NCI-H69 (cell line): ENCODE measurements around the gene C11orf24.
"Not testable (repeated sequence)": the region's sequence is repeated elsewhere in the genome, so short reads cannot be mapped to it uniquely, and the experiment has no call there.

Source experiments
- DNase-seq: peaks from one replicate; lab custom pipeline; 2025; lab: John Stamatoyannopoulos, UW

C11orf24 gene

GRCh38 chr11:68299517-68299879 is 27.7 kb upstream of the C11orf24 start:
- not testable (repeated sequence) for DNase-seq

DNA sequence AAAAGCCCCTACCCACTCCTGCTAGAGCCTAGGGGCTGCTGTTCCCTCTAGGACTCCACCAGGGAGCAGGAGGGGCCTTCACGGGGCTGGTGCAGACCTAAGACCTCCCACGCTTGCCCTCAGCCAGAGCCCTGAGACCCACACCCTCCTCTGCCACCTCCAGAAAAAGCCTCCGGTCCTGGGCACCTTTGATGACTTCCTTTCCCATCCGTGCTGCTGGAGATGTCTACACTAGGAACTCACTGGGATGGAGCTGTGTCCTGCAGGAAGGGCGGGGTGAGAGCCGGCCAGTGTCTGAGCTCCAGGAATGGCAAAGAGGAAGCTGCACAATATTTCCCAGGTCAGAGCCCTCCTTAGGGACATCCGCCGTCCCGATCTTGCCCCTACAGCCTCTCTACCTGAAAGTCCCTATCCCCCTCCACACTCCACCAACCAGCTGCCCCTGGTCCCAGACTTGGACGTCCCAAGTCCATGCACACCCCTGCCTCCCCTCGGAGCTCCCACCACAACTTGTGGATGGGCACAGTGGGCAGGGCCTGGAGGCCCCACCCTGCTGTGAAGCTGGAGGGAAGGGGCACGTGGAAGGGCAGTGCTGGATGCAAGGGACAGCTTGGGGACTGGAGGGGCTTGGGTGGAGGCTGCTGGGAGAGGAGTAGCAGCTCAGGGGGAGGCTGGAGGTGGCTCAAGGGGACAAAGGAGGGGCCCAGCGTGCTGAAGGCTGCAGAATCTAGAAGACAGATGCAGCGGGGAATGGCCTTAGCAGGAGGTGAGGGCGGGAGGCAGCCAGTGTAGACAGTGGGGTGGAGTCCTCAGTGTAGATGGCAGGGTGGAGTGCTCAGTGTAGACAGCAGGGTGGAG is 27.1 kb upstream of the C11orf24 start:
- peak; percentile 48 for DNase-seq

DNA sequence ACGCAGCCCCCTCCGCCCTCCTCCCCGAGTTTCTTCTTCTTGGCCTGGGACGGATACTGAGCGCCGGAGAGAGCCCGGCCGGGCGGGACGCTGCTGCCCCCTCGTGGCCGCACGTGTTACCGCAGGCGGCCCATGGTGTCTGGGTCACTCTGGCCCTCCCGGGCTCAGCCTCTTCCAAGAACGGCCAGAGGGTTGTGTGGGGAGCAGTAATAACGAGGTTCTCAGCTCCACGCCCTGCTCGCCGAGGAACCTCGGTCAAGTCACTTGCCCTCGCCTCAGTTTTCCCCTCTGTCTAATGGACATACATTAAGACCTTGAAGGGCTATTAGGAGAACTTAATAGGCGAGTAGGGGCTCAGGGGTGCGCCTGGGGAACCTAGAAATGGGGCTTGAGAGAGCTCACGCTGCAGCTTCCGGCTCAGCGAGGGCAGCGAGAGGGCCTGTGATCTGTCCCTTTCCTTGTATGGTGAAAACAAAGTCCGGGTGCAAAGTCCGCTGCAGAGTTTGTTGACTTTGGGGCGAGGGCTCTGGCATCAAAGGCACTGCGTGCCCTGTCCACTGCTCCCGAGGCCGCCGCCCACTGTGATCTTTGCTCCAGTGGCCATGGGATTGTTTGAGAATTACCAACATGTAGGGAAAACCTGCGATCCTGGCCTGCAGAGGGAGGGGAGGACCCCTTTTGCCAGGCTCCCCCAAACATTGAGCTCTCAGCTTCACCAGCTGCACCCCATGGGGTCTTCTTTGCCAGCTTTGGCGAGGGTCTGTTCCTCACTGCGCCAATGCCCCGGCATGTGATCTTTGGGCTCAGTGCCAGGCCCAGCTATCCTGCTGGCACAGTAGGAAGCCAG is 26.3 kb upstream of the C11orf24 start:
- DNase-seq = peak; percentile 65

DNA sequence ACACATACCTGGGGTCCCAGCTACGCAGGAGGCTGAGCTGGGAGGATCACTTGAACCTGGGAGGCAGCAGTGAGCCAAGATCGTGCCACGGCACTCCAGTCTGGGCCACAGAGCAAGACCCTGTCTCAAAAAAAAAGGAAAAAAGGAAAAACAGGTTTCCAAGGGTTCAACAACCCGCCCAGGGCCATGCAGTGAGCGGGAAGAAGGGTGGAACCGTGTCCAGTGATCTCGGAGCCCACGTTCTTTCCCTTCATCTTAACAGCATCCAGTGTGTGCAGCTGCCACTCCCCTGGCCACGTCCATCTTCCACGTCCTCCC is 25.7 kb upstream of the C11orf24 start:
- DNase-seq = no peak

DNA sequence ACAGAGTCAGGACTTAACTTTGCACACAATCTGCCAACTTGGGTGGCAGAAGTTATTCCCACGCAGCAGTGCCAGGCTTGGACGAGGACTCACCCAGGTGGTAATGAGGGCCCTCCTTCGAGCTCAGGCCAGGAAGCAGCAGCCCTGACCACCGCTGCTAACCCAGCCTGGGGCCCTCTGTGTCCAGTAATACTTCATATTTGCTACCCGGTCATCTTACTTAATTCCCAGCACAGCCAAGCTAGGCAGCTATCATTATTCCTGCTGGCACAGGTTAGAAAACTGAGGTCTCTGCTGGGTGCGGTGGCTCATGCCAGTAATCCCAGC is 25.2 kb upstream of the C11orf24 start:
- no peak for DNase-seq

DNA sequence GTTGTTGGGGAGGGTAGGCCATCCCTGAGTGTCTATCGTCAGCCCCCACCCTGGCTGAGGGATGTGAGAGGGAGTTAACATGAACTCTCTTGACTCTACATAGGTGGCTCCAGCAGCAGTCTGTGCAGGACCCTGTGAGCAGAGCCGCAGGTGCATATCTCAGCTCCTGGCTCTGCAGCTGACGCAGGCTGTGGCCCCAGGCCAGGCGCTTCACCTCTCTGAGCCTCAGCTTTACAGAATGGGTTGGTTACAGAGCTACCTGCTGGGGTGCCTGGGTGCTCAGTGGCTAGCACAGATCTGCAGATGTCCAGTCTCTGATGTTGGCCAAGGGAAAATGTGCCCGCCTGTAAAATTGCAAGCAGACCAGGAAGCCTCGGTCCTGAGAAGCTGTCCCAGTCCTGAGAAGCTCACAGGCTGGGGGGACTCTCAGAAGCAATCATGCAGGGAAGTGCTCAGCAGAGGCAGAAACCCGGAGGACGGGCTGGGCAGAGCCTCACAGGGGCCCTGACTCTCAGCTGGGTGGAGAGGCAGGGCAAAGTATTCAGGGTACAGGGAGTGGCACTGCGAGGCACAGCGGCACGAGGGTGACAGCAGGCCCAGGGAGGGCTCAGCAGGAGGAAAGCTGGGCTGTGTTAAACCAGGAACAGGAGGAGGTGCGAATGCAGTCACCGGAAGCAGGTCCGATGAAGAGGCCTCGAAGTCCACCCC is 24.7 kb upstream of the C11orf24 start:
- DNase-seq = no peak

- DNase-seq = no peak
These were observed 24.2 kb upstream of the C11orf24 start for GRCh38 chr11:68295940-68296339.

DNA sequence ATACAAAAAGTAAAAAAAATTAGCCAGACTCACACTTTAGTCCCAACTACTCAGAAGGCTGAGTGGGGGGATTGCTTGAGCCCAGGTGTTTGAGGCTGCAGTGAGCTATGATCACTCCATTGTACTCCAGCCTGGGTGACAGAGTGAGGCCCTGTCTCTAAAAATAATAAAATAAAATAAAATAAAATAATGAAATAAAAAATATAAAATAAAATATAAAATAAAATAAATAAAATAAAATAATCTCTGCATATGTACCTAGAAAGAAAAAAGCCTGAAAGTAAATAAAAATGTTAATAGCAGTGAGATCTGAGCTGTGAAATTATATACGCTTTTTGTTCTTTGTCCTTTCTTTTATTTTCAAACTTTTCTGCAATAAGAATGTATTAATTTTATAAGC is 23.5 kb upstream of the C11orf24 start:
- no peak for DNase-seq

- no peak for DNase-seq
These were observed 21.9 kb upstream of the C11orf24 start for GRCh38 chr11:68293708-68294107.

GRCh38 chr11:68289456-68289855 is 17.7 kb upstream of the C11orf24 start:
- no peak for DNase-seq

GRCh38 chr11:68287419-68287818 is 15.6 kb upstream of the C11orf24 start:
- DNase-seq = no peak

DNA sequence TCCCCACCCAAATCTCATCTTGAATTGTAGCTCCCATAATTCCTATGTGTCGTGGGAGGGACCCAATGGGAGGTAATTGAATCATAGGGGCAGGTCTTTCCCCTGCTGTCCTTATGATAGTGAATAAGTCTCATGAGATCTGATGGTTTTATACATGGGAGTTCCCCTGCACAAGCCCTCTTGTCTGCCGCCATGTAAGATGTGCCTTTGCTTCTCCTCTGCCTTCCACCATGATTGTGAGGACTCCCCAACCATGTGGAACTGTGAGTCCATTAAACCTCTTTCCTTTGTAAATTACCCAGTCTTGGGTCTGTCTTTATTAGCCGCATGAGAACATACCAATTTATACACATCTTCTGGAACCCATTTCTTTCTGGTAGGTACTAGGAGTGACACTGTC is 12.8 kb upstream of the C11orf24 start:
- DNase-seq = not testable (repeated sequence)

DNA sequence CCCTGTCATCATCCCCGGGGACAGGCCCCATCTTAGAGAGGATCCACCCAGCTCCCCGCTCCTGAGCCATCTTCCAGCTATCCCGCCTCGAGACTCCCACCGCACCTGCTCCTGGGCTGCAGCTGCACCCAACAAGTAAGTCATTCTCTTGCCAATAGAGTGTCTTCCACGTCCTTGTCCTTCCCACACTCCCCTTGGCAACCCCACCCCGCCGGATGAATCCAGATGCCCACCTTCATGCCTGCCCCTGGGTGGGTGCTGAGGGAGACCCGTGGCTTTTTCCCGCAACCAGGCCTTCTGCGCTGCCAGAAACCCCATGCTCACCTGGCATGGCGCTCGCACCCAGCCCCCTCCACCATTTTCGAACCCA is 11.1 kb upstream of the C11orf24 start:
- DNase-seq = no peak

GRCh38 chr11:68282141-68282860 is 10.5 kb upstream of the C11orf24 start:
- DNase-seq = no peak

DNA sequence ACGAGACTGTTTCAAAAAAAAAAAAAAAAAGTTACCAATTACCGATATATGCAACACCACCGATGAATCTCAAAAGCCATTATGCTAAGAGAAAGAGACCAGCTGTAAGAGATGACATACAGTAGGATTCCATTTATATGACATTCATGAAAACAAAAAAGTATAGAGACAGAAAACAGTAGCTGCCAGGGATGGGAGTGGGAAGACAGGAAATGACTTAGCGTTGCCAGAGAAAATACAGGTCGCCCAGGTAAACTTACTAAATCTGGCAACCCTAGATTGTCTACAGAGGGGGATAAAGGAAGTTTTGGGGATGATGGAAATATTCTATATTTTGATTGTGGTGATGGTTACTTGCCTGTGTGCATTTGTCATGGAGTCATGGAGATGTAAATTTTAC is 7.9 kb upstream of the C11orf24 start:
- no peak for DNase-seq

GRCh38 chr11:68276861-68277260 is 5.1 kb upstream of the C11orf24 start:
- no peak for DNase-seq

DNA sequence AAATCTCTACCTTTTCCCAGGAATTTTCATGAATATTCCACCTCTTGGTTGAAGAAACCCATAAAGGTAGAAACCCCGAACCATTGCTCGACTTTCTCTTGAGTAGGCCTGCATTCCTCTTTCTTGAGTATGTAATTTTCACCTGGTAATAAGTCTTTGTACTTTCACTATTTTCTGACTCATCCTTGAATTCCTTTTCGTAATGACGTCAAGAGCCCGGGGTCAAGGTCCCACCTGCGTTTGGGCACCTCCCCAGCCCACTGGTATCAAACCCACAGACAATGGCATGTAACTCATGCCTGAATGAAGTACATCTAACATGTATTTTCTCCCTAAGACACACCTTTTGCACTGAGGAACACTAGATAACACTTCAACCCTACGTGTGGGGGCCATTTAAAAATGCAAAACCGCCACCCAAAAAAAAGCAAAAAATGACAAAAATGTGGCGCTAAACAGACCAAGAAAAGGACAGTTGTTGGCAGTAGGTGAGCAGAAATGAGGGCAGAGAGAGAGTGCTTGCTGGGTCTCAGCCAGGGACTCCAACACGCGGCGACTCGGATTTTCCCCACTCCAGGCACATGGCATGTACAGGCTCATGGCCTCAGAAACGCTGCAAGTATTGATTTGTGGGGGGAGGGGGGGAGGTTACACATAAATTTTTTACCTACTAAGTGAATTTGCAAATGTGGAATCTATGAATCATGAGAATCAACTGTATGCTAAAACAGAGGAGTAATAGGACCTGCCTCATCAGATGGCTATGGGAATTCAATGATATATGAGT is 4.1 kb upstream of the C11orf24 start:
- no peak for DNase-seq

DNA sequence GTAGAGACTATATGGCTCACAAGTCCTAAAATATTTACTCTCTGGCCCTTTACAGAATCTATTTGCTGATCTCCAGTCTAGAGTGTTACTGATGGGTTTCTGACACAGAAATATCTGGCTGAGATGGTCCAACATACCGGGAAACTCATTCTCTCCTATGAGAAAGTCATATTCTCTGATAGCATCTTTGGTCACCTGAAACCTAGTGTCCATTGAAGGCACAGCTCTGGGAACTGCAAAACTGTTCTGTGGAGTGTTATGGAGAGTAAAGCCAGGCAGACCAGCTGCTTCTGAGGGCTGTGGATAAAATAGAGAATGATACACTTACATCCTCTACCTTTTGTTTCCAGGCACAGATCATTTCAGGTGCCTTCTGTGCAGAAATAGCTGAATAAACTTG is 2.5 kb upstream of the C11orf24 start:
- DNase-seq = no peak

- DNase-seq = no peak
These were observed 1.4 kb upstream of the C11orf24 start for GRCh38 chr11:68273026-68273738.

DNA sequence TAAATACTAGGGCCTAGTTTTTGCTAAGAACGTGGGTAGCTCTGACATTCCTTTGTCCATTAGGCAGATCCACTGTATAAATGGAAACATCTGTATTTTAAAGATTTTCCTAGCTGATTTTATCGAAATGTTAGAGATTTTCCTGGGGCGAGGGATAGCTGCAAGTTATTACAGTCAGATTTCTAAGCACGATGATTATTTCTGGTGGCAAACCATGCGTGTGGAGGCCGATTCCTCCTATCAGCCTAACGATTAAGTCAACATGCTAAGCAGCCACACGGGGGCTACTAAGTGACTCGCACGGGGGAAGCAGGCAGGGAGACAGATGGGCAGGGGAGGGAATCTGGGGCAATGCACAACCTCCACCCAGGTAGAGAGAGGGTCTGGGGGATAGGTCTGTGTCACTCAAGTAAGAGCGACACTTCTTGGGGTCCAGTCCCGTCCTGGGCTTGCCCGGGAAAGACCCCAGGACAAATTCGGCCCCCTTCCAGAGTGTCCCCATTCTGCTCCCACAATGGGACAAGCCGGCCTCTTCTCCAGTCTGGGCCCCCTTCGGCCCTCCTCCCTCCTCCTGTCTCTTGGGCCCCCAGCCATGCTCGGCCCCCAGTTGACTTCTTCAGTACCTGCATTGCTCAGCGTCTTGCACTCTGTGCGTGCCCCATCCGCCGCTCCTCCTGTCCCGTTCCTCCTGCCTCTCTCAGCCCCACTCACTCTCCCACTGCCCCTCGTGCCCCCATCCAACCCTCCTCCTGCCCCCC is 571 bp downstream of the C11orf24 start:
- peak; percentile 89 for DNase-seq
